ENCODE results near the gene CD81.

CD81 gene

DNA sequence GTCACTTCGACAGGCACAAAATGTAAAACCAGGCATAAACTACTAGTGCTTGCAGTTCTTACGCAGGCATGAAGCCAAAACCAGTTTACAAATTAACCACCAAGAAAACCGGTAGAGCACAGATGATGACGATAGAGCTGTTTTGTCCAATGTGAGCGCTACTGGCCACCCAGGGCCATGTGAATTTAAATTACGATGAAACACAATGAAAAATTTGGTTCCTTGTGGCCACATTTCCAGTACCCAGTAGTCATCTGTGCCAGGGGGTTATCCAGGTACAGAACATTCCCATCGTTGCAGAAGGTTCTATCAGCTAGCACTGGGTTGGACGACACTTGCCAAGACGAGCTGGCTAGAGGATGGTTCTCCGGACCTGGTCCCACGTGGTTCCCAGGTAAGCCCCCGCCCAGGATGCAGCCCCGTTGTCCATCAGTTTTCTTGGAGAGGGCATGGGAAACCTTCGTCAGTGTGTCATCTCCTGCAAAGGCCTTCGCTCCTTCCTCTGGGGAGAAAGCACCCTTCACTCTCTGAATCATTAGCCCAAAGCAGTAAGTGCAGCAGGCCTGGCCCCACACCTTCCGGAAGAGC, 1.1 kb upstream of the CD81 start:
- no peak for DNase-seq (ENCODE audit: low read depth in 4 of 4, low spot score in 1 of 4)

DNA sequence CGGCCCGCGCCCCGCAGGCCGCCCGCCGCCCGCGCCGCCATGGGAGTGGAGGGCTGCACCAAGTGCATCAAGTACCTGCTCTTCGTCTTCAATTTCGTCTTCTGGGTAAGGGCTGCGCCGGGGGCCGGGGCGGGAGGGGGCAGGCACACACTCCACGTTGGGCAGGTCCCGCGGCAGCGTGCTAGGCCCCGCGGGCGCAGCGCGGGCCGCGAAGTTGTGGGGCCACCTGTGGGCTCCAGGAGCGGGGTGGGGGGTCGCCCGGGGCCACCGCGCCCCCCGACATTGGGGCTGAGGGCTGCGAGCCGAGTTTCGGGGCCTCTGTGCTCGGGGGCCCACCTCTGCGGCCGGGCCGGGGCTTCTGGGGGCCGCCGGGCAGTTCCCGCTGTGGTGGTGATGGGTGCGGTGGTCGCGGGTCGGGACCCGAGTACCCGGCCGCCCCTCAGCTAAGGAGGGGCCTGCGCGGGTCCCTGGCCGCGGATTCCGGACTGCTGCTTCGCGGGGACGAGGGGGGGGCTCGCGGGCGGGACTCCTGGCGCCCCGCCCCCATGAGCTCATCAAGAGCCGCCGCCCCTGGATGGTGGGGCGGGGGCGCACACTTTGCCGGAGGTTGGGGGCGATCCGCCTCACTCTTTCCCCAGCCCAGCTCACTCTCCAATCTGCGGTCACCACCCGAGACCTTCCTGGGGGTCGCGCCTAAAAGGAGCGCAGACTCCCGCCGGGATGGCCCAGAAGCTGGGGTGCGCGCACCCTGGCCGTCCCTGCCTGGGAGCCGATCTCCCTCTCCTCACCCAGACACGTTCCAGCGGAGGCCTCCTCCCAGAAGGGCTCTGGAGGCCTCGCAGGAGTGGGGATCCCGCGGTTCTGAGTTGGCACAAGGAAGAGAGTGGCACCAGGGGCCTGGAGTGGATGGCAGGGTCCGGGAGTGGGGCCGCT, 667 bp downstream of the CD81 start:
- peak in 2 of 4 experiments; percentile 37 to 55 for DNase-seq (ENCODE audit: low read depth in 4 of 4, low spot score in 1 of 4)

DNA sequence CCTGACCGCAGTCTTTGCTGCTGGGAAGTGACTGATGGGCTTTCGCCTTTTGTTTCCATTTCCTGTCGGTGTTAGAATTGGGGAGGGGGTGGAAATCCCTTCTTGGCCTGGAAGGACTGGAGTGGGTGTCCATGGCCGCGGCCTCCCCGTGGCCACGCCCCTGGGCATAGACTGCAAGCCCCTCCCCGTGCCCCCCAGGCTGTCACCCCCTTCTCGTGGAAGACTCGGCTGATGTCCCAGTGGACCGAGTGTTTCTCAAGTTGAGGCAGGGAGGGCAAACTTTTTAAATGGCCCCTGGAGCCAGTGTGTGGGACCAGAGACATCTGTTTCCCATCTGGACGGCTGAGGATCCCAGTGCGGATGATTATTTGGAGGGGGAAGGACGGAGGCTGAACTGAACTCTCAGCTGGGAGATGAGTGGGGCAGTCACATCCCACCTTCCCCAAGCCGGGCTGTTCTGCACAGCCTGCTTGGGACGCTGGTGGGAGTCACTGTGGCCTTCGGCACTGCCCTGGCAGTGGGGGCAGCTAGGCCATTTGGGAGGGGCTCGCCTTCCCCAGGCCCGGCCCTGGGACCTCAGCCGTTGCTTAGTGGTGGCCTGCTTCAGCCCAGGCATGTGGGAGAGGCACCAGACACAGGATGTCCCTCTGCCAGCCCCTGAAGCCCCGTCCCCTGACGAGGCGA, 1.6 kb downstream of the CD81 start:
- DNase-seq (ENCODE audit: low read depth in 4 of 4, low spot score in 1 of 4), result no peak

DNA sequence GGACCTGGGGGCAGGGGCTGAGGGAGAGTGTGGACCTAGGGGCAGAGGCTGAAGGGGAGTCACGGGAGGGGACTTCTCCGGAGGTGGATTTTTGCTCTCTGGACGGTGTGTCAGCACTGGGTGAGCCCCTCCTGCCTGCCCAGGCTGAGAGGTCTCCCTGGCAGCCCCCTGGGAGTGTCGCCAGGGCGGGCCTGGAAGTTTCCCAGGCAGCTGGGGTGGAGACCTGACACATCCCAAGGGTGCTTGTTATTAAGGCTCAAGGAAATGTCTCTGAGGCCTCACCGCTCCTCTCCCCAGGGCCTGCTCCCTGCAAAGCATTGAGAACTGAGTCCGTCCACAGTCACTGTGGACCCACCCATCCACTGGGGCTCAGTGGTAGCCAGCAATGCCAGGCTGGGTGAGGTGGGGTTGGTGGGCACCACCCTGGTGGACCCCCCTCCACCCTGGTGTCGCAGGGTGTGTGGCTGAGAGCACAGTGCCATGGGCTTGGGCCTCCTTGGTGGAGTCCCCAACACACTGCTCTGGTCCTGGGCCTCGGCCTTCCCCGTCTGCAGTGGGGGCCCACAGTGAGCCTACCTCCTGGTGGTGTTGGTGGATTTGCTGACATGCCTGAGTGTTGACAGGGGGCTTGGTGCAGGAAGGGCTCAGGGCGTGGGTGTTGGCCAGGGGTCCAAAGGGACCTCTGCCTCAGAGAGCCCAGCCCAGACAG, 2.5 kb downstream of the CD81 start:
- no peak for DNase-seq (ENCODE audit: low read depth in 4 of 4, low spot score in 1 of 4)

DNA sequence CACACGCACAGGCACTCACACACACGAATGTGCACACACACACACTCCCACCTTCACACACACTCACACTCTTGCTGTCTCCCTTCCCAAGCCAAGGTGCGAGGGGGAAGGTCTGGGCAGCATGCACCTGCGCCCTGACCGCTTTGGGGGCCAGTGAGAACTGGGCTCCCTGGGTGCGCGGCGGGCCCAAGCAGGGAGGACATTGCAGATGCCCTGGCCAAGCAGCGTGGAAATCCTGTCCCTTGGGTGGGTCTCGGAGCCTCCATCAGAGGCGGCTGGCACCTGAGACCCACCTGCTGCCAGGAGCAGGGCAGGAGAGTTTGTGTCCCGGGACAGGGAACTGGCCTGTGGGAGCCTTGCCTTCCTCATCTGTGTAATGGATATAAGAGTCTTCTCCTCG, 3.3 kb downstream of the CD81 start:
- DNase-seq (ENCODE audit: low read depth in 4 of 4, low spot score in 1 of 4), result no peak

DNA sequence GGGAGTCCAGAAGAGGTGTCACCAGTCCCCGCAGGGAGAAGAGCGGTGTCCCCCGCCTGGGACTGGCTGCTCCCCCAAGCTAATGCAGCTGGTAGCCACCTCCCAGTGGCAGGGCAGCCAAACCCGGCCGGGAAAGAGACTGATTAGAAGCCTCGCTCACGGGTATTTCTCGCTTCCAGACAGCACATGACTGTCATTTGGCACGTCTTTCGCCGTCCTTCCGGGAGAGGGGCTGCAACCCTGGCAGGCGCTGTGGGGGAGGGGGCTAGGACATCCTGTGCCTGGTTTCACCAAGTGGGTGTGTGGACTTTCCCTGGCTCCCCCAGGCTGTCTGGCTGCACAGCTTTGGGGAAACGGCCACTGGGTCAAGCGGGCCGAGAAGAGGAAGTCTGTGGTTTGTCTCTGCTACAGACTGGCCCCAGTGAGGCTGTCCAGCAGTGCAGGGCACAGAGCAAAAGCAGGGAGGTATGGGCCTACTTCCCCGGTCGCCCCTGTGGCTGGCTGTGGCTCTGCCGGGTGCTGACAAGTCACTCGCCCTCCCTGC, 3.8 kb downstream of the CD81 start:
- DNase-seq (ENCODE audit: low read depth in 4 of 4, low spot score in 1 of 4), result no peak

DNA sequence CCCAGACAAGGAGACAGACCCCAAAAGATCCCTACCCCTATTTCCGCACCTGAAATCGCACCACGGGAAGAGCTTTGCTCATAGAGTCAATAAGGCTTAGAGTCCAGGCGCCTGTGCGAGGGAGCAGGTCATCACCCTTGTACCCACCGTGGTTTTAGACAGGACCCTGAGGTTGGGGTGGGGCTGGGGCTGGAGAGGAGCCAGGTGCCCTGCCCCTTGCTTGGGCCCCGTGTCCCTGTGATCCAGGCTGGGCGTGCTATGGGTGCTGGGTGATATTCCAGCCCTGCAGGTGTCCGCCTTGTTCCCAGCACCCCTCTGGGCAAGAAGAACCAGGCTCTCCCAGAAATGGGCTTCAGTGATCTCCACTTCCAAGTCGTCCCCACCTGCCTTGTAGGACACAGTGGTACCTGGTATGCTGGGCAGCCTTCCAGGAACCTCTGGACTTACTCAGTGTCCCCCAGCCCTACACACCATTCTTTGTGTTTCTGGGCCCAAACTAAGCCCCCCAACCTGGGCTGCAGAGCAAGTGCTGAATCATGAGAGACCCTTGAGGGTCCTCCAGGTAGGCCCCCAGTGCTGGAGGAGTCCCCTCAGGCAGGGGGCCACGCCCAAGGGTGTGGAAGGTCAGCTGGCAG, 4.5 kb downstream of the CD81 start:
- DNase-seq (ENCODE audit: low read depth in 4 of 4, low spot score in 1 of 4), result no peak

DNA sequence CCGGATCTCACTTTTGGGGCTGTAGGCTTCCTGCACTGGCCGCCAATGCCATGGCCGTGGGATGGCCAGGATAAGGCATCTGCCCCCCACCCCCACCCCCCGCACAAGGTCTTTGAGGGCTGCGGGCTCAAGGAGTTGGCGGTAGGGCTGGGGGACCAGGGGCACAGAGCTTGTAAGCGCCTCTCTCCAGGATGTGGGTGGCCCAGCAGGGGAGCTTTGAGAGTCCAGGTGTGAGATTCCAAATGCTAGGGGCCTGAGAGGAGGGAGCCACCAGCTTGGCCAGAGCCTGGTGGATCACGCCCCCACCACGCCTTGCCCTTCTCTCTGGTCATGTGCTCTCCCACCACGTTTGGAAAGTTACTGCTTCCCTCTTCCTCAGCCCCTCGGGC, 5.0 kb downstream of the CD81 start:
- DNase-seq (ENCODE audit: low read depth in 4 of 4, low spot score in 1 of 4), result no peak

DNA sequence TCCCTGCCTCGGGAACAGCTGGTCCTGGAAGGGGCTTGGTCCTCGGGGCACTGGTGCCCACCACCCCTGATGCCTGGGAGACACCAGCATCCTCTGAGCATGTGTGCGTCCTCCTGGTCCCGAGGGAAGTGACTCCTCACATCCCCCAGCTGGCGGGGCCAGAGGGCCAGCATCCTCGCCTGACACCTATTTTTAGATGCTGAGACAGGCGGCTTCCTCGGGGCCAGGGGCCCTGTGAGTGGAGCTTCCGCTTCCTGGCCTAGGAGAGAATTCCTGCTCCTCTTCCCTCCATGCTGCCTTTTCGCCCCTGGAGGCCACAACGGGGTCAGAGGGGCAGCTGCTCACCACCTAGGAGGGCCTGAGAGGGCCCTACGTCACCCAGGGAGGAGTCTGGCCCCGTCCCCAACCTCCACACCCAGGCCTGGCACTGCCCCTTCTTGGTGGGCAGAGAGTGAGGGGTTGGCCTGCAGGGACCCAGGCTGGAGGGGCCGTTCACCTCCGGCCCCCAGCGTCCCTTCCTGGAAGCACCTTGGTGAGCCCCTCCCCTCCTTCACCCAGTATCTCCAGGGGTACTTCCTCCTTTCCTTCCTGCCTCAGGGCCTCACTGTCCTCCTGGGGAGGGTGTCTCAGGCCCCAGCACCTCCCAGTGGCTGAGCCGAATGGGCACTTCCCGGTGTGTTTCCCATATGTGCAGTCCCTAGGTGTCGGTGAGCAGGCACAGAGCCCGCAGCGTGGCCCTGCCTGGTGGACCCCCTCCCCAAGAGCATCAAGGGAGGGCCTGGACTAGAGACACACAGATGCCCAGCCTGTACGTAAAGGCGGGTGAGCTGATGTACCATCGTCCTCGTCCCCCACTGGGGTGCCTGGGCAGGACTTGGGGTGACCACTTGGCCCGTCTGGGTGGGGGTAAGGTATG, 6.1 kb downstream of the CD81 start:
- no peak for DNase-seq (ENCODE audit: low read depth in 4 of 4, low spot score in 1 of 4)

DNA sequence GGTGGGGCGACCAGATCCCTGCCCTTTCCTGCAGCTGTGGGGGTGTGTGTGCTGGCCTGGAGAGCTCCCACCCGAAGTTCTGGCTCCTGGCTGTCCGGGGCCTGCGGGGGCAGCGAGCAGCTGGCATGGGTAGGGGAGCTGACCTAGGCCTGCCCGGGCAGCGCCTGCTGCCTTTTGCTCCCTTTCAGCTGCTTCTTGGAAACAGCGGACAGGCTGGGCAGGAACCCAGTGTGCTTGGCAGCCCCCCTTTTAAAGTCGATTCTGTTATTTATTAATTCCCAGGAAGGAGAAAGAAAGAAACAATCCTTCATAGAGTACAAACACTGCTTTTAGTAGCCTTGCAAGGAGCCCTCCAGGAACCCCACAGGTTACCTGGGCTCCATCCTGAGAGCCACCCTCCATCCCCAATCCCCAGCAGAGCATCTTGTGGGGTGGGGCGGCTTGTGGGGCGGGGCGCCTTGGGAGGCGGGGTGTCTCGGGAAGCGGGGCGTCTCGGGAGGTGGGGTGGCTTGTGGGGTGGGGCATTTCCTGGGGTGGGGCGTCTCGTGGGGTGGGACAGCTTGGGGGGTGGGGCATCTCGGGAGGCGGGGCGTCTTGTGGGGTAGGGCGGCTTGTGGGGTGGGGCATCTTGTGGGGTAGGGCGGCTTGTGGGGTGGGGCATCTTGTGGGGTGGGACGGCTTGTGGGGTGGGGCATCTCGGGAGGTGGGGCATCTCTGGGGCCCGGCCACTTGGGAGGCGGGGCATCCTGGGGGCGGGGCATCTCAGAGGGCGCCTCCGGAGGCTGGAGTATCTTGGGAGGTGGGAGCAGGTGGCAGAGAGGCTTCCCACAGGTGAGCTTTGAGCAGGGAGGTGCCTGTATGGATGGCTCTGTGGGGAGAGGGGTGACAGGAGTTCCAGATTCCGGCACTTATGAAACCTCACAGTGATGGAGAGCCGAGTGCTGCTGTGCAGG, 7.0 kb downstream of the CD81 start:
- DNase-seq (ENCODE audit: low read depth in 4 of 4, low spot score in 1 of 4), result no peak

DNA sequence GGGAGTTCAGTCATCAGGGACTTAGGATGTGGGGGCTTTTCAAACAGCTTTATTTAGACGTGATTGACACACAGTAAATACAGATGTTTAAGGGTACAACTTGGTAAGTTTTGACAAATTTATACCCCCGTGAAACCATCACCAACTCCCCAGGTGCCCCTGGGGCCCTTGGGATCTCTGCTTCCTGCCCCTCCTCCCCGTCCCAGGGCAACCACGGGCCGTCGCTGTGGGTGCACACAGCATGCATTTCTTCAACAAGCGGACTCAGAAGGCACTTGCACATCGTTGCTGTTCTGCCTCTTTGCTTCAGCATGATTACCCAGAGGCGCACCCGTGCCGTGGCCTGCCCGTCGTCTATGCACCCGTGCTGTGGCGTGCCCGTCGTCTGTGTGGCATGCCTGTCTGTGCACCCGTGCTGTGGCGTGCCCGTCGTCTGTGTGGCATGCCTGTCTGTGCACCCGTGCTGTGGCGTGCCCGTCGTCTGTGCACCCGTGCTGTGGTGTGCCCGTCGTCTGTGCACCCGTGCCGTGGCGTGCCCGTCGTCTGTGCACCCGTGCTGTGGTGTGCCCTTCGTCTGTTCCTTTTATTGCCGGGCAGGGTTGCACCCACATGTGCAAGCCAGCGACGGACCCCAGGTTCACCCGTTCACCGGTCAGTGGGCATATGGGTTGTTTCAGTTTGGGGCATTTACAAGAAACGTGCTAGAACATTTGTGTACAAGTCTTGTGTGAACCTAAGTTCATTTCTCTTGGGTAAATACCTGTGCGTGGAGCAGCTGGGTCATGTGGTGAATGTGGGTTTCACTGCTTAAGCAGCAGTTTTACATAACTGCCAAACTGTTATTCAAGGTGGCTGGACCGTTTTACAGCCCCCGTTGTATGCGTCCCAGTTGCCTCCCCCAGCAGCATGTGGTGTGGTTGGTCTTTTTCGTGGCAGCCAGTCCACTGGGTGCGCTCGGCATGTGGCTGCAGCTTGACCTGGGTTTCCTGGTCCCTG, 8.3 kb downstream of the CD81 start:
- DNase-seq (ENCODE audit: low read depth in 4 of 4, low spot score in 1 of 4), result no peak

DNA sequence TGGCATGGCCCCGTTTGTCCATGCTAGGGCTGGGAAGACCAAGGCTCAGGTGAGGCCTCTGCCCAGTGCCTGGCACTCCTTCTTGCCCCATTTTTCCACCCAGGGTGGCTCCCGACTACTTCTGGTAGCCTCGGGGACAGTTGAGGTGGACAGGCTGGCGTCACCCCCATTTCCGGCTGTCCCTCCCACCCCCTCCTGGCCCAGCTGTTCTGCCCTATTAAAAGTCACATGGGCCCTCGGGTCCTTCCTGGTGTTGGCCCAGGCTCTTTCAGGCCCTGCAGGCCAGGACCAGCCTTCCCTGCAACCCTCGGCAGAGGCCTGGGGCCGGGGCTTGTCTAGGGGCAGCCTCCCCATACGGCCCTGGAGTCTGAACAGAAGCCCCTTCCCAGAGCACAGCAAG, 9.5 kb downstream of the CD81 start:
- DNase-seq (ENCODE audit: low read depth in 4 of 4, low spot score in 1 of 4), result no peak

DNA sequence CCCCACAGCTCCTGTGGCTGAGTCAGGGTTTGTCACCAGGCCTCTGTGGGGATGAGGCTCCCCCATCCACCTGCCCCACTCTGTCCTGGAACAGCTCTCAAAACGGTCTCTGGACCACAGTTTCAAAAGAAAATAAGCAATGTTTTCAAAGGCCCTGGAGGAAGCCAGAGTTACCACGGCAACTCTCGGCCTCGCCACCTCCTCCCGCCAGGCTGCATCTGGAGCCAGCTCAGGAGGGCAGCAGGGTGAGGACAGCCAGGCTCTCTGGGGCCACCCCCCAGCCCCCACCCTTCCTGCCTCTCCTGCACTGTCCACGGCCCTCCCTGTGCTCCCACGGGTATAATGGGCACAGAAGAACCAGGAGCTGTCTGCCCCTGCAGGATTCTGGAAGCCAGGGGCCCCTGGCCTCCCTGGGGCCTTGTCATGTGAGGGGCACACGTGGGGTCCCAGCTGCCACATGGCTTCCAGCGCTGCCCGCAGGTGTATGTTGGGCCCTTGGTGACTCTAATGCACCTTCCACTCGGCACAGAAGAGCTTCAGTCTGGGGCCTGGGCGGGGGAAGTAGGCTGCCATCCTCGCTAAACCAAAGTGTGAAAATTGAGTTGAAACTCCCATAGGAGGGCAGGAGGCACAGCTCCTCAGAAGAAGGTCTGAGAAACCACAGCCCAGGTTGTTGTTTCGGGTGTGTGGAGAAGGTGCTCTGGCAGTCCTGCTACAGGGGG, 10.3 kb downstream of the CD81 start:
- DNase-seq (ENCODE audit: low read depth in 4 of 4, low spot score in 1 of 4), result no peak

DNA sequence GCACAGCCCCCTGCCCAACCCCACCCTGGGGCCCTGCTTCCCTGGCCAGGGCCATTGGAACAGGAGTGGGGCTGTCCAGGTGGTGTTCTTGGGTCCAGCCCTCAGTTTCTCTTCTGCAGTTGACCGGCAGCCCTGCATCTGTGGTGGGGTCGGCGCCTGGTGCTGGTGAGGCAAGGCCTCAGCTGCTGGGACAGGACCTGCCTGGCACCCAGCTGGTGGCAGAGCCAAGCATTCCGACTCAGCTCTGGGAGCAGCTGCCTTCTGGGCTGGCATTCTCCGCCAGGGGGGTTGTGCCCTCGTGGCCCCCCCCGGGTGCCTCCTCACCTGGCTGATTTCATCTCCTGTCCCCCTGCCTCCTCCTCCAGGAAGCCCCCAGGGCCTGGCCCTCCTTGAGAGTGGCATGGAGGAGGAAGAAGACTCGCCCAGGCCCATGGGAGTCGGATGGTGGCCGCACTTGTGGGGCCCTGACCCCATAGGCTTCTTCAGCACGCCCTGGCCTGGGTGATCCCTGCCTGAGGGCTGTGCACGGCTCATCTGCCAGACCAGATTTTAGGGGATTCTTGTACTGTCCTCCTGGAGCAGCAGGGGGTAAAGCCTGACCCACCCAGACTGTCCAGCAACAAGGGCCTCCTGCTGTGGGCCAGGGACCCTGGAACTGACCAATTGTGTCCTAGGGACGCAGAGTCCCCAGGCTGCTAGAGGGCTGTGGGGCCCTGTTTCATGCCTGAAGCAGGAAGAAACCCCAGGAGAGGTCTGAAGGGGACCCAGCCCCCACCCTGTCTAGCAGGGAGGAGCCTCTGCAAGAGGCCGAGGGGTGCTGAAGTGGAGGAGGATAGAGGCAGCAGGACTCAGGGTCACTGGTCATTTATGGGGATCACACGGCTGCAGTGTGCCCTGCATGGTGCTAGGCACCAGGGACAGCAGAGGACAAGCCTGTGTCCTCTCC, 11.6 kb downstream of the CD81 start:
- no peak for DNase-seq (ENCODE audit: low read depth in 4 of 4, low spot score in 1 of 4)

DNA sequence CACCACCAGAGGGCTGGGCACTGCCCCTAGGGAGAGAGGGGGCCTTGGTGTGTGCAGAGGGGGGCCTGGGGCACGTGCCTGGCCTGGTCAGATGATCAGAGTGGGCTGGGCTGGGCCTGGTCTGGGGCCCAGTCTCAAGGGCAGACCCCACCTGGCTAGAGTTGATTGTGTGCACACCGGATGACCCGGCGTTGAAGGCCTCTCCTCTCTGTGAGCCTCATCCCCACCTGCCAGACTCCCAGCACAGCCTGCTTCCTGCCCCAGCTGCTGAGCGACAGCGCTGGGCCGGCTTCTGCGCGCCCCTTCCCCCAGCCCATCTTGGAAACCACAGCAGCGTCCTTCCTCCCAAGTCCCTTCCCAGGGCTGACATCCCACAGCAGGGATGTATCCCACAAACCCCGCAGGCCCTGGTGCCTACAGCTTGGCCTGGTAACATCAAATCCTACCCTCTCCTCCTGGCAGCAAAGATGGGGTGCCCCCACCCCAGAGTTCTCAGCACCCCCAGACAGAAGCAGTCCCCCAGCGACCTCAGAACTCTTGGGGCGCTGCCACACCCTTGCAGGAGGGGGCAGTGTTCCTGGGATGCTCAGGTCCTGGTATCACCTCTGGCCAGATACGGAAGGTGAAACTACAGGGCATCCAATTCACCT, 12.4 kb downstream of the CD81 start:
- DNase-seq (ENCODE audit: low read depth in 4 of 4, low spot score in 1 of 4), result no peak

Data from stimulated activated CD4-positive, alpha-beta T cell treated with anti-CD3 and anti-CD28 coated beads, Interleukin-1b, Interleukin-23, amount 100 ng/mL, for 24 hours (primary cell).